Suprapubic skin (tissue), 3 donors: ENCODE measurements around the gene SLC4A7.

Source experiments
- POLR2A ChIP-seq, 2 donors: fragments of 450-650 bp; IDR thresholded peaks; one replicate each; pipeline ENCODE4 v1.6.1; 2017; ENCODE audit warnings: antibody characterized with exemption in 2 of 2, mild to moderate bottlenecking in 2 of 2, moderate library complexity in 2 of 2
- TF ChIP-seq, protein P1 (sequence below), 2 donors: fragments of 200-600 bp in 1 of 2; fragments of 450-650 bp in 1 of 2; sonication (generic) in 1 of 2; IDR thresholded peaks; one replicate each; pipeline ENCODE4 v1.5.1; 2016 to 2019; ENCODE audit warnings: antibody characterized with exemption in 2 of 2, mild to moderate bottlenecking in 1 of 2, moderate library complexity in 1 of 2

DNA sequence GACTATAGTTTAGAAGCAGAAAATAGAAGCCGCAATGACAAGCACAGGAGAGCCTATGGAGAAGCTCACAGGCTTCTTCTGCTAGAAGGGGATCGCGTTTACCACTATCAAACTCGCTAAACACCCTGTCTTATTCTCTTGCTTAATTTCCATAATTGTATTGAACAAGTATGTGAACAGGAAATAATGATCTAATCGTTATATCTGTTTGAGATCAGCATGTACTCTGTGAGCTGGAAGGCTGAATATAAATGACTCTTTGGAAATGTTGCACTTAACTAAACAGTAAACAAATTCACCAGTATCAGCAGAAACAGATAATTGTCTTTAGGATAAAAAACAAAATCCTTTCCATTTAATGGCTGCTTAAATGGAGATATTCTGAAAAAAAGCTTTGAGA lies 130.0 kb downstream of the SLC4A7 start:
- TF ChIP-seq, protein P1, sequence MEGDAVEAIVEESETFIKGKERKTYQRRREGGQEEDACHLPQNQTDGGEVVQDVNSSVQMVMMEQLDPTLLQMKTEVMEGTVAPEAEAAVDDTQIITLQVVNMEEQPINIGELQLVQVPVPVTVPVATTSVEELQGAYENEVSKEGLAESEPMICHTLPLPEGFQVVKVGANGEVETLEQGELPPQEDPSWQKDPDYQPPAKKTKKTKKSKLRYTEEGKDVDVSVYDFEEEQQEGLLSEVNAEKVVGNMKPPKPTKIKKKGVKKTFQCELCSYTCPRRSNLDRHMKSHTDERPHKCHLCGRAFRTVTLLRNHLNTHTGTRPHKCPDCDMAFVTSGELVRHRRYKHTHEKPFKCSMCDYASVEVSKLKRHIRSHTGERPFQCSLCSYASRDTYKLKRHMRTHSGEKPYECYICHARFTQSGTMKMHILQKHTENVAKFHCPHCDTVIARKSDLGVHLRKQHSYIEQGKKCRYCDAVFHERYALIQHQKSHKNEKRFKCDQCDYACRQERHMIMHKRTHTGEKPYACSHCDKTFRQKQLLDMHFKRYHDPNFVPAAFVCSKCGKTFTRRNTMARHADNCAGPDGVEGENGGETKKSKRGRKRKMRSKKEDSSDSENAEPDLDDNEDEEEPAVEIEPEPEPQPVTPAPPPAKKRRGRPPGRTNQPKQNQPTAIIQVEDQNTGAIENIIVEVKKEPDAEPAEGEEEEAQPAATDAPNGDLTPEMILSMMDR (IDR thresholded peaks at IDR 0.05), result no peak
- TF ChIP-seq POLR2A (IDR thresholded peaks at IDR 0.05), result no peak
